SK-N-MC (cell line): ENCODE data around the gene TRIM24.
"Not testable (repeated sequence)": the region's sequence is repeated elsewhere in the genome, so short reads cannot be mapped to it uniquely, and the experiment has no call there.

Experiments
- DNase-seq: peaks from one replicate; pipeline ENCODE4 v3.0.0-alpha.2; 2011; ENCODE audit warnings: low read depth, low spot score
- H3K27ac ChIP-seq: fragments of 200-600 bp; sonication (generic); 2 replicates; pipeline ENCODE4 v1.5.1; 2016; ENCODE audit warnings: mixed run types
- H3K36me3 ChIP-seq: fragments of 200-600 bp; sonication (generic); 2 replicates; pipeline ENCODE4 v1.6.1; 2017; ENCODE audit warnings: antibody characterized with exemption, low read length, mixed read lengths; ENCODE audit not compliant: insufficient read depth
- H3K4me3 ChIP-seq: fragments of 200-600 bp; sonication (generic); 2 replicates; pipeline ENCODE4 v1.5.1; 2016
- H3K9ac ChIP-seq: fragments of 200-600 bp; sonication (generic); 2 replicates; pipeline ENCODE4 v1.8.0; 2017; ENCODE audit warnings: mixed run types, mixed read lengths; ENCODE audit not compliant: insufficient read length
- H3K9me3 ChIP-seq: fragments of 200-600 bp; sonication (generic); 2 replicates; pipeline ENCODE4 v1.6.1; 2017; ENCODE audit warnings: low read depth, mild to moderate bottlenecking, antibody characterized with exemption, low read length, moderate library complexity, mixed read lengths
- EZH2 ChIP-seq: fragments of 200-600 bp; sonication (generic); IDR thresholded peaks from one replicate; pipeline ENCODE4 v1.6.1; 2017; ENCODE audit warnings: antibody characterized with exemption
- FOXP2 ChIP-seq: optimal IDR thresholded peaks from 2 replicates; pipeline ENCODE3; 2011; ENCODE audit warnings: mild to moderate bottlenecking, moderate library complexity; ENCODE audit not compliant: insufficient read depth; ENCODE audit errors: extremely low read length, control extremely low read depth
- POLR2AphosphoS5 ChIP-seq: IDR thresholded peaks from 2 replicates; pipeline ENCODE4 v1.6.1; 2012; ENCODE audit warnings: mild to moderate bottlenecking, low read depth, low read length, borderline replicate concordance

Gene TRIM24

DNA sequence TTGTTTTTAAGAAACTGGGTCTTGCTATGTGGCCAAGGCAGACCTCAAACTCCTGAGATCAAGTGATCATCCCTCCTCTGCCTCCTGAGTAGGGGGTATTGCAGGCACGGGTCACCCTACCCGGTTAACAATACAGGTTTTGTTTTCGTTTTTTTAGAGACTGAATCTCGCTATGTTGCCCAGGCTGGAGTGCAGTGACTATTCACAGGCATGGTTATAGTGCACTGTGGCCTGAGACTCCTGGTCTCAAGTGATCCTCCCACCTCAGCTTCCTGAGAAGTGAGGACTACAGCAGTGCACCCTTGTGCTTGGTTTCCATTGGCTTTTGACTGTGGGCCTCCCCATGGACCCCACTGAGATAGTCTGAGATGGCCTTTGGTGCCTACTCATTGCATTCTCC is 3.8 kb upstream of the TRIM24 start:
- no peaks in the 10 kb centered on the region for H3K9me3 ChIP-seq
- no peaks in the 10 kb centered on the region for H3K36me3 ChIP-seq
- no peak for DNase-seq
- H3K9ac ChIP-seq, result no peak overlapping the region
- no peak overlapping the region for H3K4me3 ChIP-seq
- TF ChIP-seq POLR2AphosphoS5 (no peak), FOXP2 (no peak), EZH2 (no peak)
- H3K27ac ChIP-seq, result no peak overlapping the region

DNA sequence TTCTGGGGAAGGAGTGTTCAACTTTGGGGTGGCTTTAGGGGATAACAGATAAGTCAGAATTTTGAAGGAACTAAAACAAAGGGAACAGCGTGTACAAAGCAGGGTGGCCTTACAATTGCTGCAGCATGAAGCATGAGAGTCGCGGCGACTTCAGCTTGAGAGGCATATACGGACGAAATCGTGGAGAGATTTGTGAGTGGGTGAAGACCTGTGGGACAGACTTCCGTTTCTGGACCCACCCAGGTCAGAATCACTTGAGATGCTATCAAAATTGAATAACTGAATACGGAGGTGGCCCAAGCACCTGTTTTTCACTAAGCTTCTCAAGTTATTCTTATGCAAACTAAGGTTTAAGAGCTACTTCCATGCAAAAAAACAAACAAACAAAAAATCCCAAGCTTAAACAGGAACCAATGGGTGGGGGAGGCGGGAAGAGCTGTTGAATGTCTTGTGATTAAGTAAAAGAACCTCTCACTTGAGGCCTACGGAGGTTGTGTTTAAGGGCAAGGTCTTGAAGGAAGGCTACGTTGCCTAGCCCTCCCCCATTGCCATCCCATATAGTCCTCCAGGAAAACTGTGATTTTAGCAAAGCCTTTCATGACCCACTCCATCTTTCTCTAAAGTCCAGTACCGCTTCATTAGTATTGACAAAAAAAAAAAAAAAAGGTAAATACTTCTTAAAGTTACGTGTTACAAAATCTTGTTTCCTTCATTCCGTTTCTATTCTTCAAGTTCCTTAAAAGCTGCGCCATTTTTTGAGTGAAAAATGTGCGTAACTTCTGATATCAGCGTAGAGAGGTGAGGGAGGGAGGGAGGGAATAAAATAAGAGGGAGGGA is 1.3 kb upstream of the TRIM24 start:
- Histone ChIP-seq H3K4me3 (no peak overlapping the region), H3K9me3 (no peaks in the 10 kb centered on the region), H3K36me3 (peaks cover 4% of the 10 kb centered on the region; the same call in 1 of the 2 replicates), H3K9ac (no peak overlapping the region), H3K27ac (no peak overlapping the region)
- TF ChIP-seq FOXP2 (no peak), POLR2AphosphoS5 (no peak), EZH2 (no peak)
- no peak for DNase-seq

DNA sequence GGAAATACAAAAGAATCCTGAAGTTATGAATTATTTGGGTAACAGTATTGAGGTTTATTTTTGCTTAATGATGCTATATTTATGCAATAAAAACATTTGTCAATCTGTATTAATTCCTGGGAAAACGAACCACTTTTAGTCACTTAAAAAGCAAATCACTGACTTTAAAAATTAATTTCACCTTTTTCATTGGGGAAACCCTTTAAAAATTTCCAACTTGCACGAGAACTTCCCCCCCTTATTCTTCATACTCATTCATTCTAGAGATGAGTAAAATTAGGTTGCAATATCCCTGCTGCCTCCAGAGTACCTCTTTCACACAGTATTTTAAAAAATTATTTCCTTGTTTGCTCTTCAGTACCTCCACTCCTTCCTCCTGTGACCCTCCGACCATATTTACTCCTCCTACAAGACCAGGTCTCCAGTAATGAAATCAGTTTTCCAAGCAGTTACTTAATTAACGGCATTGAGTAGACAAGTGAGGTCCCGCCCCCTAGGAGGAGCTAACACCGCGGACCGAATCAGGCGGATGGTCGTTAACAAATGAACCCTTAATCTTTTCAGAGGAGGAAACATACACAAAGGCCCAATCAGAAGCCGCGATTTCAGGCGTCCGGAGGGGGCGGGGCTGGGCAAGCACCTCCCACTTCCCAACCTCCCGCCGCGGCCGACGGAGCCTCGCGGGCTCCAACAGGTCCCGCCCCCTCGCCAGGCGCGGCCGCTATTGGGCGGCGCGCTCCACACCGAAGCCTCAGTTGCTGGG is 465 bp upstream of the TRIM24 start:
- no peaks in the 10 kb centered on the region for H3K9me3 ChIP-seq
- H3K4me3 ChIP-seq, result peak overlapping the region; percentile 81
- H3K36me3 ChIP-seq, result peaks cover 4% of the 10 kb centered on the region; the same call in 1 of the 2 replicates
- DNase-seq, result peak; percentile 89
- H3K9ac ChIP-seq, result peak overlapping the region; percentile 37
- no peak overlapping the region for H3K27ac ChIP-seq
- TF ChIP-seq FOXP2, result no peak
- TF ChIP-seq EZH2, result no peak
- no peak; the same call in 1 of the 2 replicates for TF ChIP-seq POLR2AphosphoS5

DNA sequence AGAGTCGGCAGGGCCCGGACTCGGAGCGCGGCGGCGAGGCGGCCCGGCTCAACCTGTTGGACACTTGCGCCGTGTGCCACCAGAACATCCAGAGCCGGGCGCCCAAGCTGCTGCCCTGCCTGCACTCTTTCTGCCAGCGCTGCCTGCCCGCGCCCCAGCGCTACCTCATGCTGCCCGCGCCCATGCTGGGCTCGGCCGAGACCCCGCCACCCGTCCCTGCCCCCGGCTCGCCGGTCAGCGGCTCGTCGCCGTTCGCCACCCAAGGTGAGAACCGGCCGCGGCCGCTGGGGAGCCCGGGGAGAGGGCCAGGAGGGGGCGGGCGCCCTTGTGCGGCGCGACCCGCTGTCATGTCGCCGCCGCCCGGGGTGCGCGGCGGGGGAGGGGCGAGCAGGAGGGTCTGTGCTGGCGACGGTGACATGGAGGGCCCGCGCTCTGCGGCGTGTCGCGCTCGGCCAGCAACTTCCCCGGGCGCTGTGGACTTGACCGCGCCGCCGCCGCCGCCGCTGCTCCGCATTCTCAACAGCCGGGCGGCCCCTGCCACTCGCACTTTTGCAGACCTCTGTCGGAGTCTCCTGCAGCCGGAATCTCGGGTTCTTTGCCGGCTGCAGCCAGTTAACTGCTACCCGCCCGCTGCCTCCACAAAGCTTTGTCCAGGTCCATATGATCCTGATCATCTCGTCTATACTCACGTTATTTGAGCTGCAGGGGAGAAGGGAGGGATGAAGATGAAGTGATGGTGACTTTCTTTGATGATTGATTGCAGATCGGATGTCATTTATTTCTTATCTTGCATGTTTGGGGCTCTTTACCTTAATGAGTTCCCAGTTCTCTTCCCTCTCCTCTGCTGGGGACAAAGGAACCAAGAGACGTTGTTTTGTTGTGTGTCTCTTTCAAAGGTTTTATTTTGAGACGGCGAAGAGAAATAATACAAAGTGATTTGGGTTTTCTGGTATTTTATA is 869 bp downstream of the TRIM24 start:
- no peak for TF ChIP-seq POLR2AphosphoS5
- no peak for TF ChIP-seq EZH2
- TF ChIP-seq FOXP2, result no peak
- Histone ChIP-seq H3K9ac (peak overlapping the region; percentile 82), H3K27ac (peak overlapping the region; percentile 62; the same call in 1 of the 2 replicates), H3K4me3 (peak overlapping the region; percentile 88), H3K9me3 (no peaks in the 10 kb centered on the region), H3K36me3 (peaks cover 4% of the 10 kb centered on the region; the same call in 1 of the 2 replicates)
- no peak for DNase-seq

DNA sequence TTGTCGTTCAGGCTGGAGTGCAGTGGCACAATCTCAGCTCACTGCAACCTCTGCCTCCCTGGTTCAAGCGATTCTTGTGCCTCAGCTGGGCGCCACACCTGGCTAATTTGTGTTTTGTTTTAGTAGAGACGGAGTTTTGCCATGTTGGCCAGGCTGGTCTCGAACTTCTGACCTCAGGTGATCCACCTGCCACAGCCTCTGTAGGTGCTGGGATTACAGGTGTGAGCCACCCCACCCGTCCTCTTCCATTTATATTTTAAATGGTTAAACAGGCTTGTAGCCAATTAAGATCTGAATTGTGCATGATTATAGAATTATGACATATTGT is 3.2 kb downstream of the TRIM24 start:
- DNase-seq, H3K9ac ChIP-seq, H3K36me3 ChIP-seq, H3K4me3 ChIP-seq, H3K9me3 ChIP-seq, H3K27ac ChIP-seq: not testable (repeated sequence)

DNA sequence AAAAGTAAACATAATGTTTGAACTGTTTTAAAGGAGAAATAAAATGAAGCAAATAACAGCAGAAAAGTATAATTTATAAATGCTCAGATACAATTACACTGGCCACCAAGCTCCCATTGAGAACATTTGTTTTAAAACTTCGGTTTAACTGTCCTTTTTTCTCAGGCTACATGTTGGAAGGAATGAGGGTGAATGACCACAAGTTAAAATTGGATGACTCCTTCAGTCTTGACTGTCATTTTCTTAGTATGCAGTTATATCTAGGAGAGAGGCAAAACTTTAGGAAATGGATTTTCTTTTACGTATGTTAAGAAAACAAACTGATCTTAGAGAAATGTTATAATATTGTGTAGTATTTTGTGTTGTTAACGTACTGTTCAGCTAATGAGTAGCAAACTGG is 5.0 kb downstream of the TRIM24 start:
- no peak overlapping the region for H3K4me3 ChIP-seq
- TF ChIP-seq POLR2AphosphoS5 (no peak), EZH2 (no peak), FOXP2 (no peak)
- no peak for DNase-seq
- no peak overlapping the region for H3K9ac ChIP-seq
- H3K27ac ChIP-seq, result no peak overlapping the region
- no peaks in the 10 kb centered on the region for H3K9me3 ChIP-seq
- H3K36me3 ChIP-seq, result peaks cover 10% of the 10 kb centered on the region; the same call in 1 of the 2 replicates

DNA sequence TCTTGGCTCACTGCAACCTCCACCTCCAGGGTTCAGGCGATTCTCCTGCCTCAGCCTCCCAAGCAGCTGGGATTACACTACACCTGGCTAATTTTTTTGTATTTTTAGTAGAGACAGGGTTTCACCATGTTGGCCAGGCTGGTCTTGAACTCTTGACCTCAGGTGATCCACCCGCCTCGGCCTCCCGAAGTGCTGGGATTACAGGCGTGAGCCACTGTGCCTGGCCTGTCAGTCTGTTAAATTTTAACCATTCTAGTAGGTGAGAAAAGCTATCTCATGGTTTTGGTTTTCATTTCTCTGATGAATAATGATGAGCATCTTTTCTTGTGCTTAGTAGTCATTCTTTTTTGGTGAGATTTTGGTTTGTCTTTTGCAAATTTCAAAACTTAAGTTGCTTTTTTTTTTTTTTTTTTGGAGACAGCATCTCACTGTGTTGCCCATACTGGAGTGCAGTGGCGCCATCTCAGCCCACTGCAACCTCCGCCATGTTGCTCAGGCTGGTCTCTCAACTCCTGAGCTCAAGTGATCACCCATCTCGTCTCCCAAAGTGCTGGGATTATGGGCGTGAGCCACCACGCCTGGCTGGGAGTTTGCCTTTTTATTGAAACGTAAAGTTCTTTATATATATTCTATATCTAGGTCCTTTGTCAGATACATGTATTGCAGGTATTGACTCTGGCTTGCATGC is 6.2 kb downstream of the TRIM24 start:
- DNase-seq, H3K36me3 ChIP-seq, H3K9me3 ChIP-seq, H3K4me3 ChIP-seq, H3K9ac ChIP-seq, H3K27ac ChIP-seq: not testable (repeated sequence)
